Ishikawa (cell line): ENCODE data around the gene UNC5B.

Source experiments
- CEBPB ChIP-seq: IDR thresholded peaks from 2 replicates; pipeline ENCODE4 v1.6.1; 2012
- CREB1 ChIP-seq: IDR thresholded peaks from 2 replicates; pipeline ENCODE4 v1.6.1; 2012; ENCODE audit warnings: low read depth
- EGR1 ChIP-seq: IDR thresholded peaks from 2 replicates; pipeline ENCODE4 v1.6.1; 2012
- EP300 ChIP-seq: IDR thresholded peaks from 2 replicates; pipeline ENCODE4 v1.6.1; 2012; ENCODE audit warnings: borderline replicate concordance
- FOXM1 ChIP-seq: IDR thresholded peaks from 2 replicates; pipeline ENCODE4 v1.6.1; 2012; ENCODE audit warnings: low read depth, borderline replicate concordance
- NFIC ChIP-seq: IDR thresholded peaks from 2 replicates; pipeline ENCODE4 v1.6.1; 2012
- RAD21 ChIP-seq: IDR thresholded peaks from 2 replicates; pipeline ENCODE4 v1.6.1; 2012; ENCODE audit warnings: low read depth
- REST ChIP-seq: IDR thresholded peaks from 2 replicates; pipeline ENCODE4 v1.6.1; 2012; ENCODE audit warnings: low read depth, mild to moderate bottlenecking
- TAF1 ChIP-seq: IDR thresholded peaks from 2 replicates; pipeline ENCODE4 v1.6.1; 2012; ENCODE audit warnings: low read depth, mild to moderate bottlenecking
- TCF12 ChIP-seq: IDR thresholded peaks from 2 replicates; pipeline ENCODE4 v1.6.1; 2012; ENCODE audit warnings: low read depth
- TEAD4 ChIP-seq: IDR thresholded peaks from 2 replicates; pipeline ENCODE4 v1.6.1; 2012
- YY1 ChIP-seq: IDR thresholded peaks from 2 replicates; pipeline ENCODE4 v1.6.1; 2012; ENCODE audit warnings: low read depth
- ZBTB7A ChIP-seq: IDR thresholded peaks from 2 replicates; pipeline ENCODE4 v1.6.1; 2012; ENCODE audit warnings: low read depth
- TF ChIP-seq, protein P1 (sequence below): IDR thresholded peaks from 2 replicates; pipeline ENCODE4 v1.6.1; 2012
- TF ChIP-seq, protein P2 (sequence below): IDR thresholded peaks from 2 replicates; pipeline ENCODE4 v1.6.1; 2012

Gene UNC5B

GRCh38 chr10:71239946-71240795 is 27.8 kb downstream of the UNC5B start:
- TF ChIP-seq REST: no peak
- TF ChIP-seq CEBPB: no peak
- TF ChIP-seq CREB1: no peak
- TF ChIP-seq ZBTB7A: no peak
- no peak for TF ChIP-seq TAF1
- TF ChIP-seq, protein P1, sequence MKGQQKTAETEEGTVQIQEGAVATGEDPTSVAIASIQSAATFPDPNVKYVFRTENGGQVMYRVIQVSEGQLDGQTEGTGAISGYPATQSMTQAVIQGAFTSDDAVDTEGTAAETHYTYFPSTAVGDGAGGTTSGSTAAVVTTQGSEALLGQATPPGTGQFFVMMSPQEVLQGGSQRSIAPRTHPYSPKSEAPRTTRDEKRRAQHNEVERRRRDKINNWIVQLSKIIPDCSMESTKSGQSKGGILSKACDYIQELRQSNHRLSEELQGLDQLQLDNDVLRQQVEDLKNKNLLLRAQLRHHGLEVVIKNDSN: no peak
- TF ChIP-seq NFIC: no peak

GRCh38 chr10:71241114-71241829 is 28.9 kb downstream of the UNC5B start:
- TF ChIP-seq TCF12: no peak
- no peak for TF ChIP-seq REST
- TF ChIP-seq EP300: no peak

- TF ChIP-seq EP300 (no peak), NFIC (no peak), ZBTB7A (no peak), TAF1 (no peak), CREB1 (no peak), YY1 (no peak), EGR1 (no peak), TEAD4 (no peak), FOXM1 (no peak), CEBPB (no peak), TCF12 (no peak), REST (no peak), RAD21 (no peak)
- TF ChIP-seq, protein P2, sequence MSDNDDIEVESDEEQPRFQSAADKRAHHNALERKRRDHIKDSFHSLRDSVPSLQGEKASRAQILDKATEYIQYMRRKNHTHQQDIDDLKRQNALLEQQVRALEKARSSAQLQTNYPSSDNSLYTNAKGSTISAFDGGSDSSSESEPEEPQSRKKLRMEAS: no peak
- TF ChIP-seq, protein P1: no peak
Measured at GRCh38 chr10:71241830-71242621, 29.7 kb downstream of the UNC5B start.

DNA sequence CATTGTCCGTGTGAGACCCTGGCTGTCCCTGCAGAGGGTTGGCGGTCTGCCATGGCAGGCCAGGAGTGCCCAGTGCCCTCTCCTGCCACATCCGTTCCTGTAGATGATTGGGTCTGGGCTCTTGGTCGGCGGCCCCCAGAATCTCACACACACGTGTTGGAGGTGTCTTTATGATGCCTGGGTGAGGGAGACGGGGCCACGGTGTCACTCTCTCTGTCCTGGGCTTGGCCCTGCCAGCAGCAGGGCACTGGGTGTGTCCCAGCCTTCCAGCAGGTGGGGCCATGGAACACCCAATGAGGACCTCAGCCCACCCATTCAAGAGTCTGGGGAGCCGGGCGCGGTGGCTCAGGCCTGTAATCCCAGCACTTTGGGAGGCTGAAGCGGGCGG is 30.2 kb downstream of the UNC5B start:
- TF ChIP-seq TAF1 (no peak), CREB1 (no peak), EP300 (no peak), FOXM1 (no peak), RAD21 (no peak), TEAD4 (no peak), REST (no peak), ZBTB7A (no peak), YY1 (no peak), EGR1 (no peak), CEBPB (no peak), NFIC (no peak), TCF12 (no peak)
- TF ChIP-seq, protein P1: no peak
- TF ChIP-seq, protein P2: no peak
